Stimulated activated naive CD8-positive, alpha-beta T cell treated with anti-CD3 and anti-CD28 coated beads, Interleukin-15, Interleukin-2, amounts not matched to agents 100 ng/mL and 50 ng/mL, for 24 hours (primary cell): ENCODE results near the gene HNRNPF.
A peak's percentile ranks its signal among the peaks of the same experiment; 100 is the strongest.
"Not testable (repeated sequence)": the region's sequence is repeated elsewhere in the genome, so short reads cannot be mapped to it uniquely, and the experiment has no call there.

Experiments used
- H3K27ac Mint-ChIP-seq: one replicate; pipeline ENCODE4 v1.8.0; 2021; ENCODE audit warnings: mild to moderate bottlenecking, mixed read lengths
- H3K27me3 Mint-ChIP-seq: one replicate; pipeline ENCODE4 v1.8.0; 2021; ENCODE audit warnings: mixed read lengths
- H3K36me3 Mint-ChIP-seq: one replicate; pipeline ENCODE4 v1.8.0; 2021; ENCODE audit warnings: low read depth, mixed read lengths
- H3K4me1 Mint-ChIP-seq: one replicate; pipeline ENCODE4 v1.8.0; 2021; ENCODE audit warnings: low read depth, mixed read lengths
- H3K4me3 Mint-ChIP-seq: one replicate; pipeline ENCODE4 v1.8.0; 2021; ENCODE audit warnings: mild to moderate bottlenecking, mixed read lengths
- H3K9me3 Mint-ChIP-seq: one replicate; pipeline ENCODE4 v1.8.0; 2021; ENCODE audit warnings: mixed read lengths

HNRNPF gene

DNA sequence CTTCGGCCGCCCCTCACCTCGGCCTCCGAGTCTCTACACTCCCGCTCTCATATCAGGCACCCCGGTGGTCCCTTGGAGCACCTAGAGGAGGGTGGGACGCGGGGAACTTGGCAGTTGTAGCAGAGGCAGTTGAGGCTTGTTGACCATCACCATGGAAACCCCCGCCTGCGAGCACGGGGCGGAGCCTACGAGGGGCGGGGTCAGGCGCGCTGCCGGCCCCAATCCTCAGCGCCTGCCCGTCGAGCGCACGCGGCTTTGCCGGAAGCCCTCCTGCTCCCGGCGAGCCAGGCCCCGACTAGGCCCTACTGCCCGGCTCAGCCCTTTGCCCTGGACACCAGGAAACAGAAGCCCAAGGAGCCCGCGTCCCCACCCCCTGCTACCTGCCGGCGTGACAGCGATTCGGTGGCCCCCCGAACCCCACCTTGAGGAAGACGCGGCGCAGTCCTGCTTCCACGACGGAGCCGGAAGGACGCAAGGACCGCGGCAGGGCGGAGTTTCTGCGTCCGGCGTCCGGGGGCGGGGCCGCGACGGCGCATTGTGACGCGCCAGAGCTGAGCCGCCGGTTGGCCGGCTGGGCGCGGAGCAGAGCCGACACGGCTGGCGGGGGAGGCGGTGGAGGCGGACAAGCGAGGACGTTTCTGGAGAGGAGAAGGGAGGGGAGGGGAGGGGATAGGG lies at the start of gene HNRNPF:
Gene HNRNPF (minus strand): TSS at position 477 of the 675 bp plus-strand sequence. CDS start 21,302 bp downstream, outside the sequence.
- H3K4me3 Mint-ChIP-seq: peak within 1 kb of the TSS; percentile 93
- no peaks in the 10 kb centered on the region for H3K9me3 Mint-ChIP-seq
- H3K4me1 Mint-ChIP-seq: peaks cover 28% of the 10 kb centered on the region
- peaks cover 40% of the 10 kb centered on the region for H3K36me3 Mint-ChIP-seq
- peak within 1 kb of the TSS; percentile 100 for H3K27ac Mint-ChIP-seq
- no peaks in the 10 kb centered on the region for H3K27me3 Mint-ChIP-seq

DNA sequence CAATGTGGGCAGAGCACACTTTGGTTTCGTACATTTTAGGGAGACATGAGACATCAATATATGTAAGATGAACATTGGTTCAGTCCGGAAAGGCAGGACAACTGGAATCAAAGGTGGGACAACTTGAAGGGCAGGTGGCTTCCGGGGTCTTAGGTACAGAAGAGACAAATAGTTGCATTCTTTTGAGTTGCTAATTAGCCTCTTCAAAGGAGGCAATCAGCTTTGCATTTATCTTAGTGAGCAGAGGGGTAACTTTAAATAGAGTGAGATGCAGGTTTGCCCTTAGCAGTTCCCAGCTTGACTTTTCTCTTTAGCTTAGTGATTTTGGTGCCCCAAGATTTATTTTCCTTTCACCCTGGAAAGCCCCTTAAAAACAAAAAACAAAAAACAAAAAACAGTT lies 49.2 kb upstream of the HNRNPF start:
- H3K4me3 Mint-ChIP-seq: no peak overlapping the region
- H3K27ac Mint-ChIP-seq: peak overlapping the region; percentile 17
- H3K9me3 Mint-ChIP-seq: no peaks in the 10 kb centered on the region
- H3K4me1 Mint-ChIP-seq: peaks cover 32% of the 10 kb centered on the region
- peaks cover 3% of the 10 kb centered on the region for H3K36me3 Mint-ChIP-seq
- H3K27me3 Mint-ChIP-seq: no peaks in the 10 kb centered on the region

- H3K4me1 Mint-ChIP-seq: peaks cover 49% of the 10 kb centered on the region
- not testable (repeated sequence) for H3K27me3 Mint-ChIP-seq, H3K36me3 Mint-ChIP-seq, H3K9me3 Mint-ChIP-seq, H3K4me3 Mint-ChIP-seq
- peak overlapping the region; percentile 95 for H3K27ac Mint-ChIP-seq
Measured at GRCh38 chr10:43456561-43456960, 47.6 kb upstream of the HNRNPF start.

GRCh38 chr10:43454025-43454424 lies 45.0 kb upstream of the HNRNPF start:
- Mint-ChIP-seq H3K4me1 (peaks cover 49% of the 10 kb centered on the region), H3K4me3 (peak overlapping the region; percentile 97), H3K27ac (peak overlapping the region; percentile 99)
- not testable (repeated sequence) for H3K27me3 Mint-ChIP-seq, H3K9me3 Mint-ChIP-seq, H3K36me3 Mint-ChIP-seq

GRCh38 chr10:43453266-43453831 lies 44.4 kb upstream of the HNRNPF start:
- Mint-ChIP-seq H3K27ac (peak overlapping the region; percentile 90), H3K9me3 (no peaks in the 10 kb centered on the region), H3K36me3 (peaks cover 3% of the 10 kb centered on the region), H3K4me1 (peaks cover 49% of the 10 kb centered on the region), H3K4me3 (peak overlapping the region; percentile 68), H3K27me3 (no peaks in the 10 kb centered on the region)

DNA sequence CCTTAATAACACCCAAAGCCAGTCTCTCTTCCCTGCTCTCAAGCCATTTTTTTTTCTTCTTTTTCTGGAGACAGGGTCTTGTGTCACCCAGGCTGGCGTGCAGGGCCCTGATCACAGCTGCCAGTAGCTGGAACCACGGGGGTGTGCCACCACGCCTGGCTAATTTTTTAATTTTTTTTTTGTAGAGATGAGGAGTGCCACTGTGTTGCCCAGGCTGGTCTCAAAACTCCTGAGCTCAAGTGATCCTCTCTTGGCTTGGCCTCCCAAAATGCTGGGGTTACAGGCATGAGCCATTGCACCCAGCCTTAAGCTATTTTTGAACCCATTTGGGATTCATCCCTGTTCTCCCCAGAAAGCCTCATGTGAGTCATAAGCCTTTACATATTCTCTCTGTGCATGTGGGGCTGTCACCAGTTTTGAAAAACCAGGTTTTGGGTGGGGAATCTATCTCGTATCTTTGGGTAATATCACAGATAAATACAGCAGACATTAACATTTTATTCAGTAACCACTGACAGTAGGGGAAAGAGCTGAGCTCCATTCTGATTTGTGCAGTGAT lies 43.4 kb upstream of the HNRNPF start:
- Mint-ChIP-seq H3K4me1 (peaks cover 49% of the 10 kb centered on the region), H3K4me3 (peak overlapping the region; percentile 53), H3K27ac (peak overlapping the region; percentile 90), H3K9me3 (no peaks in the 10 kb centered on the region), H3K36me3 (peaks cover 7% of the 10 kb centered on the region), H3K27me3 (no peaks in the 10 kb centered on the region)

DNA sequence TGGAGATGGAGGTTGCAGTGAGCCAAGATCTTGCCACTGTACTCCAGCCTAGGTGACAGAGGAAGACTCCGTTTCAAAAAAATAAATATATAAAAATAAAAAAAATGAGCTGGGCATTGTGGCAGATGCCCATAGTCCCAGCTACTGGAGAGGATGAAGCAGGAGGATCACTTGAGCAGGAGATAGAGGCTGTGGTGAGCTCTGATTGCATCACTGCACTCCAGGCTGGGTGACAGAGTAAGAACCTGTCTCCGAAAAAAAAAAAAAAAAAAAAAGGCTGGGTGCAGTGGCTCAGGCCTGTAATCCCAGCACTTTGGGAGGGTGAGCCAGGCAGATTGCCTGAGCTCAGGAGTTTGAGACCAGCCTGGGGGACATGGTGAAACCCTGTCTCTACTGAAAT lies 39.8 kb upstream of the HNRNPF start:
- H3K27me3 Mint-ChIP-seq: no peaks in the 10 kb centered on the region
- peaks cover 22% of the 10 kb centered on the region for H3K4me1 Mint-ChIP-seq
- peaks cover 5% of the 10 kb centered on the region for H3K36me3 Mint-ChIP-seq
- H3K4me3 Mint-ChIP-seq: no peak overlapping the region
- no peak overlapping the region for H3K27ac Mint-ChIP-seq
- H3K9me3 Mint-ChIP-seq: no peaks in the 10 kb centered on the region

GRCh38 chr10:43446219-43447017 lies 37.4 kb upstream of the HNRNPF start:
- H3K9me3 Mint-ChIP-seq, H3K4me1 Mint-ChIP-seq, H3K4me3 Mint-ChIP-seq, H3K36me3 Mint-ChIP-seq, H3K27ac Mint-ChIP-seq, H3K27me3 Mint-ChIP-seq: not testable (repeated sequence)

- Mint-ChIP-seq H3K4me3 (no peak overlapping the region), H3K4me1 (no peaks in the 10 kb centered on the region), H3K27ac (no peak overlapping the region), H3K36me3 (peaks cover 5% of the 10 kb centered on the region), H3K9me3 (no peaks in the 10 kb centered on the region), H3K27me3 (no peaks in the 10 kb centered on the region)
Measured at GRCh38 chr10:43444897-43445466, 36.0 kb upstream of the HNRNPF start.

DNA sequence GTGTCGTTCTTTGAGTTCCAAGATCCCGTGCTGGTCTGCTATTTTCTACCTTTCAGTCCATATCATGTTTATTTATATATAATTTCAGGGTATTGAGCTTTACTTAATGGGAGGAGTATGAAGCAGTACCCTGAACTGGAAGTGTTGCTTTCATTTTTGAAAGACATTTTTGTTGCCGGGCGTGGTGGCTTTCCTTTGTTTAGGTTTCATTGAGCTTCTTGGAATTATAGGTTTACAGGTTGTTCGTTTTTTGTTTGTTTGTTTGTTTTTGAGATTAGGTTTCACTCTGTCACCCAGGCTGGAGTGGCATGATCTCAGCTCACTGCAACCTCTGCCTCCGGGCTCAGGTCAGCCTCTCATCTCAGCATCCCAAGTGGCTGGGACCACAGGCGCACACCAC lies 35.3 kb upstream of the HNRNPF start:
- Mint-ChIP-seq H3K4me1 (peaks cover 4% of the 10 kb centered on the region), H3K4me3 (no peak overlapping the region), H3K36me3 (peaks cover 5% of the 10 kb centered on the region), H3K27me3 (no peaks in the 10 kb centered on the region), H3K27ac (no peak overlapping the region), H3K9me3 (no peaks in the 10 kb centered on the region)

DNA sequence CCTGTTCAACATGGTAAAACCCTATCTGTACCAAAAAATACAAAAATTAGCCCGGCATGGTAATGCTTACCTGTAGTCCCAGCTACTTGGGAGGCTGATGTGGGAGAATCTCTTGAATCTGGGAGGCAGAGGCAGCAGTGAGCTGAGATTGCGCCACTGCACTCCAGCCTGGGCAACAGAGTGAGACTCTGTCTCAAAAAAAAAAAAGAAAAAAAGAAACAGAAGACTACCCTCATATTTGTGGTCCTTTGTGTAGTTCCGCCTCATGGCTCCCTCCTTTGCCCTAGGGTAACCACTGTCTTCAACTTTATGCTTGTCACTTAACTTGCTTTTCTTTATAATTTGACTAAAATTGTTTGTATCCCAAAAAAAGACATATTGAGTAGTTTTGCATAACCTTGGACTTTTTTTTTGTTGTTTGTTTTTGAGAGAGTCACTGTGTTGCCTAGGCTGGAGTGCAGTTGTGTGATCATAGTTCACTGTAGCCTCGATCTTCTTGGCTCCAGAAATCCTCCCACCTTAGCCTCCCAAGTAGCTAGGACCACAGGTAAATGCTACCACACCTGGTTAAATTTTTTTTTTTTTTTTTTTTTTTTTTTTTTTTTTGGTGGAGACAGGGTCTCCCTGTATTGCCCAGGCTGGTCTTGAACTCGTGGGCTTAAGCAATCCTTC lies 31.6 kb upstream of the HNRNPF start:
- Mint-ChIP-seq H3K9me3 (no peaks in the 10 kb centered on the region), H3K27me3 (no peaks in the 10 kb centered on the region), H3K27ac (no peak overlapping the region), H3K4me1 (peaks cover 21% of the 10 kb centered on the region), H3K4me3 (no peak overlapping the region), H3K36me3 (peaks cover 7% of the 10 kb centered on the region)

GRCh38 chr10:43437141-43437870 lies 28.3 kb upstream of the HNRNPF start:
- Mint-ChIP-seq H3K9me3 (no peaks in the 10 kb centered on the region), H3K36me3 (peaks cover 11% of the 10 kb centered on the region), H3K4me3 (peak overlapping the region; percentile 96), H3K27ac (peak overlapping the region; percentile 84), H3K4me1 (peaks cover 28% of the 10 kb centered on the region), H3K27me3 (no peaks in the 10 kb centered on the region)

- H3K27ac Mint-ChIP-seq: peak within 1 kb of the TSS; percentile 95
- peaks cover 11% of the 10 kb centered on the region for H3K36me3 Mint-ChIP-seq
- no peaks in the 10 kb centered on the region for H3K9me3 Mint-ChIP-seq
- no peaks in the 10 kb centered on the region for H3K27me3 Mint-ChIP-seq
- peaks cover 28% of the 10 kb centered on the region for H3K4me1 Mint-ChIP-seq
- peak within 1 kb of the TSS; percentile 96 for H3K4me3 Mint-ChIP-seq
Measured at GRCh38 chr10:43436291-43437140, 27.5 kb upstream of the HNRNPF start, which contains the start of gene ZNF487. Gene ZNF487 (plus strand): TSS chr10:43437111. CDS start chr10:43475814, 38,703 bp downstream.
